HFFc6 (cell line): ENCODE results near the gene LEKR1. TPM values are rescaled to one million over a fixed set of nuclear protein-coding genes. Genes with fewer than 3 reads are reported as not detected.
"Not testable (repeated sequence)": the region's sequence is repeated elsewhere in the genome, so short reads cannot be mapped to it uniquely, and the experiment has no call there.

Experiments used
- DNase-seq: peaks from one replicate; pipeline ENCODE4 v3.0.0-alpha.2; 2018
- H3K27ac Mint-ChIP-seq: 2 replicates; pipeline ENCODE4 v1.8.0; 2020; ENCODE audit warnings: mild to moderate bottlenecking, mixed read lengths
- H3K27me3 Mint-ChIP-seq: 2 replicates; pipeline ENCODE4 v1.8.0; 2021; ENCODE audit warnings: mild to moderate bottlenecking, moderate library complexity, mixed read lengths; ENCODE audit not compliant: insufficient read depth
- H3K36me3 Mint-ChIP-seq: 2 replicates; pipeline ENCODE4 v1.8.0; 2021; ENCODE audit warnings: low read depth, mixed read lengths
- H3K4me1 Mint-ChIP-seq: 2 replicates; pipeline ENCODE4 v1.8.0; 2020; ENCODE audit warnings: low read depth, mixed read lengths
- H3K4me3 Mint-ChIP-seq: 2 replicates; pipeline ENCODE4 v1.8.0; 2020; ENCODE audit warnings: mild to moderate bottlenecking, moderate library complexity, mixed read lengths
- H3K9me3 Mint-ChIP-seq: 2 replicates; pipeline ENCODE4 v1.8.0; 2020; ENCODE audit warnings: mild to moderate bottlenecking, mixed read lengths
- CTCF ChIP-seq: fragments of 200-600 bp; sonication (generic); IDR thresholded peaks from 2 replicates; pipeline ENCODE4 v1.5.0; 2021; ENCODE audit warnings: antibody characterized with exemption, mild to moderate bottlenecking
- total RNA-seq, 6 experiments: library from RNA; stranded (reverse); fragmentation: NEBNext Ultra II Directional; extraction: Animal tissue kit (Norgen Biotek cat#: 25700); gene quantifications; 2 replicates in 1 of 6; 3 replicates in 5 of 6; pipeline ENCODE4 v1.2.3, GENCODE V29; 2021

LEKR1 gene
- total RNA-seq, 6 experiments from 2014 or later = 0.40 to 1.0 (median 0.77) TPM

- Mint-ChIP-seq H3K4me1 (peaks cover 40% of the 10 kb centered on the region), H3K27ac (no peak overlapping the region), H3K27me3 (no peaks in the 10 kb centered on the region), H3K36me3 (peaks cover 40% of the 10 kb centered on the region), H3K4me3 (no peak overlapping the region), H3K9me3 (0 out of 2 replicates have a peak, but pooled peaks cover 4% of the 10 kb centered on the region)
- TF ChIP-seq CTCF = no peak
- DNase-seq = no peak
Observed at GRCh38 chr3:156797368-156797767, 28.8 kb upstream of the LEKR1 start.

- not testable (repeated sequence) for H3K27ac Mint-ChIP-seq, DNase-seq, H3K4me3 Mint-ChIP-seq, H3K27me3 Mint-ChIP-seq, H3K9me3 Mint-ChIP-seq
- Mint-ChIP-seq H3K4me1 (peaks cover 12% of the 10 kb centered on the region), H3K36me3 (peaks cover 35% of the 10 kb centered on the region)
Observed at GRCh38 chr3:156800287-156800686, 25.9 kb upstream of the LEKR1 start.

- H3K9me3 Mint-ChIP-seq = 0 out of 2 replicates have a peak, but pooled peaks cover 4% of the 10 kb centered on the region
- H3K27ac Mint-ChIP-seq = no peak overlapping the region
- H3K27me3 Mint-ChIP-seq = no peaks in the 10 kb centered on the region
- H3K4me1 Mint-ChIP-seq = peaks cover 6% of the 10 kb centered on the region; the same call in 1 of the 2 replicates
- TF ChIP-seq CTCF = no peak
- no peak overlapping the region for H3K4me3 Mint-ChIP-seq
- no peak for DNase-seq
- peaks cover 34% of the 10 kb centered on the region for H3K36me3 Mint-ChIP-seq
Observed at GRCh38 chr3:156801746-156802145, 24.4 kb upstream of the LEKR1 start.

- H3K4me3 Mint-ChIP-seq = no peak overlapping the region
- H3K4me1 Mint-ChIP-seq = peaks cover 16% of the 10 kb centered on the region
- TF ChIP-seq CTCF = no peak
- 0 out of 2 replicates have a peak, but pooled peaks cover 4% of the 10 kb centered on the region for H3K9me3 Mint-ChIP-seq
- no peak for DNase-seq
- no peak overlapping the region for H3K27ac Mint-ChIP-seq
- no peaks in the 10 kb centered on the region for H3K27me3 Mint-ChIP-seq
- peaks cover 34% of the 10 kb centered on the region for H3K36me3 Mint-ChIP-seq
Observed at GRCh38 chr3:156802821-156803606, 23.1 kb upstream of the LEKR1 start.

- DNase-seq = no peak
- Mint-ChIP-seq H3K4me1 (peaks cover 22% of the 10 kb centered on the region), H3K27me3 (no peaks in the 10 kb centered on the region), H3K9me3 (0 out of 2 replicates have a peak, but pooled peaks cover 4% of the 10 kb centered on the region), H3K27ac (no peak overlapping the region), H3K4me3 (no peak overlapping the region), H3K36me3 (peaks cover 27% of the 10 kb centered on the region)
- no peak for TF ChIP-seq CTCF
Observed at GRCh38 chr3:156803952-156804741, 22.0 kb upstream of the LEKR1 start.

DNA sequence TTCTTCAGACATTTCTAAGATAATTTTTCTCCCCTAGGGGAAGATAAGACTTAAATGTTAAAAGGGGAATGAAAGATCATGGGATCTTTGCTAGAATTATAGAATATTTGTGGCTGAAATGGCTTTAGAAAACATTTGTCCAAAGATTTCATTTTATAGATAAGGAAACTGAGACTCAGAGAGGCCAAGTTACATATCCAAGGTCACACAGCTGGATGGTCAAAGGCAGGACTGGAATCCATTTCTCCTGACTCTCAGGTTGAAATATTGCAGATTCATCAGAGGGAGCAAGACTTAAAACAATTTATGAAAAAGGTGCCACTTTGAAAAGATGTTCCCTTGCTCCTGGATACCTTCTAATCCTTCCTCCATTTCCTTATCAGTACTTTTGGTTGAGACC is 19.5 kb upstream of the LEKR1 start:
- H3K4me3 Mint-ChIP-seq = no peak overlapping the region
- no peaks in the 10 kb centered on the region for H3K9me3 Mint-ChIP-seq
- TF ChIP-seq CTCF = no peak
- H3K27me3 Mint-ChIP-seq = no peaks in the 10 kb centered on the region
- H3K36me3 Mint-ChIP-seq = peaks cover 4% of the 10 kb centered on the region
- H3K27ac Mint-ChIP-seq = no peak overlapping the region
- no peak for DNase-seq
- H3K4me1 Mint-ChIP-seq = peaks cover 42% of the 10 kb centered on the region
